Liver (tissue), 9 donors: Measurements from ENCODE around the gene KCNQ5. TPM values are rescaled to one million over a fixed set of nuclear protein-coding genes. Genes with fewer than 3 reads are reported as not detected.
"Not testable (repeated sequence)": the region's sequence is repeated elsewhere in the genome, so short reads cannot be mapped to it uniquely, and the experiment has no call there.

Experiments
- DNase-seq: peaks from one replicate; pipeline ENCODE4 v3.0.0-alpha.2; 2017; ENCODE audit warnings: low spot score
- H3K27ac ChIP-seq, 2 donors: one replicate each; pipeline ENCODE4 v1.7.0; 2013; ENCODE audit warnings: inconsistent platforms in 2 of 2, low read length in 2 of 2, control low read depth in 1 of 2, low read depth in 1 of 2, mild to moderate bottlenecking in 1 of 2
- H3K27me3 ChIP-seq, 4 donors: one replicate each; pipeline versions ENCODE4 v1.6.1 to v1.7.0; 2013; ENCODE audit warnings: low read length in 3 of 4, inconsistent platforms in 1 of 4, mild to moderate bottlenecking in 1 of 4, moderate library complexity in 1 of 4; ENCODE audit not compliant: control insufficient read depth in 4 of 4, insufficient read depth in 4 of 4
- H3K36me3 ChIP-seq, 4 donors: one replicate each; pipeline versions ENCODE4 v1.6.1 to v1.7.0; 2013; ENCODE audit warnings: low read length in 3 of 4, mild to moderate bottlenecking in 3 of 4, low read depth in 1 of 4, moderate library complexity in 1 of 4; ENCODE audit not compliant: control insufficient read depth in 4 of 4, insufficient read depth in 3 of 4
- H3K4me1 ChIP-seq, 4 donors: one replicate each; pipeline versions ENCODE4 v1.6.1 to v1.7.0; 2013; ENCODE audit warnings: low read length in 3 of 4, mild to moderate bottlenecking in 3 of 4, moderate library complexity in 1 of 4; ENCODE audit not compliant: control insufficient read depth in 4 of 4, insufficient read depth in 4 of 4
- H3K4me3 ChIP-seq, 3 donors: one replicate each; pipeline versions ENCODE4 v1.6.1 to v1.7.0; 2013; ENCODE audit warnings: low read length in 3 of 3, control low read depth in 1 of 3, low read depth in 1 of 3, mild to moderate bottlenecking in 1 of 3
- H3K9ac ChIP-seq, 2 donors: one replicate each; pipeline ENCODE4 v1.7.0; 2013; ENCODE audit warnings: low read length in 2 of 2, mild to moderate bottlenecking in 2 of 2, moderate library complexity in 2 of 2, control low read depth in 1 of 2, low read depth in 1 of 2
- H3K9me3 ChIP-seq, 4 donors: one replicate each; pipeline versions ENCODE4 v1.6.1 to v1.7.0; 2013; ENCODE audit warnings: low read length in 3 of 4; ENCODE audit not compliant: control insufficient read depth in 4 of 4
- FOXA2 ChIP-seq: IDR thresholded peaks from 2 replicates; pipeline ENCODE4 v1.6.1; 2016; ENCODE audit warnings: antibody characterized with exemption
- GABPA ChIP-seq, 2 donors: IDR thresholded peaks in 1 of 2; conservative IDR thresholded peaks in 1 of 2; 2 replicates each; pipeline ENCODE4 v1.6.1; 2016; ENCODE audit warnings: antibody characterized with exemption in 2 of 2, mild to moderate bottlenecking in 1 of 2, moderate library complexity in 1 of 2
- HNF4G ChIP-seq: IDR thresholded peaks from 2 replicates; pipeline ENCODE4 v1.6.1; 2016; ENCODE audit warnings: antibody characterized with exemption
- MAX ChIP-seq: IDR thresholded peaks from 2 replicates; pipeline ENCODE4 v1.6.1; 2016; ENCODE audit warnings: antibody characterized with exemption
- NR2F2 ChIP-seq: IDR thresholded peaks from 2 replicates; pipeline ENCODE4 v1.6.1; 2016; ENCODE audit warnings: antibody characterized with exemption
- RAD21 ChIP-seq, 2 donors: IDR thresholded peaks; 2 replicates each; pipeline ENCODE4 v1.6.1; 2016; ENCODE audit warnings: antibody characterized with exemption in 2 of 2, mild to moderate bottlenecking in 2 of 2
- REST ChIP-seq: IDR thresholded peaks from 2 replicates; pipeline ENCODE4 v1.6.1; 2016; ENCODE audit warnings: antibody characterized with exemption, mild to moderate bottlenecking
- RXRA ChIP-seq, 2 donors: IDR thresholded peaks; 2 replicates each; pipeline ENCODE4 v1.6.1; 2017 to 2018; ENCODE audit warnings: antibody characterized with exemption in 2 of 2, mild to moderate bottlenecking in 1 of 2
- SP1 ChIP-seq: IDR thresholded peaks from 2 replicates; pipeline ENCODE4 v1.6.1; 2018; ENCODE audit warnings: antibody characterized with exemption, mild to moderate bottlenecking
- TAF1 ChIP-seq: conservative IDR thresholded peaks from 2 replicates; pipeline ENCODE4 v1.6.1; 2016; ENCODE audit warnings: antibody characterized with exemption, mild to moderate bottlenecking
- YY1 ChIP-seq: IDR thresholded peaks from 2 replicates; pipeline ENCODE4 v1.6.1; 2016; ENCODE audit warnings: antibody characterized with exemption, mild to moderate bottlenecking
- WGBS: extraction: QIAGEN DNeasy Blood & Tissue Kit; methylation state at CpG from one replicate; pipeline ENCODE4 v1.1.7; 2013; 5-methylcytosine and 5-hydroxymethylcytosine counted together
- polyA plus RNA-seq, 2 donors: library from polyadenylated mRNA; stranded (reverse) in 1 of 2; unstranded in 1 of 2; fragments of 200-250 nt in 1 of 2; fragments of >200 nt in 1 of 2; fragmentation: Nextera tagmentation in 1 of 2; extraction: Ambion mirVana in 1 of 2; gene quantifications; one replicate each; pipeline versions ENCODE4 v1.2.1 to v1.2.3, GENCODE V29; 2013 to 2015
- total RNA-seq, 2 donors: library from RNA; depleted of rRNA; stranded (reverse); fragments of >200 nt; gene quantifications; one replicate each; pipeline ENCODE4 v1.2.3, GENCODE V29; 2014
- TF ChIP-seq, protein P1 (sequence below): fragments of 150-350 bp; IDR thresholded peaks from 2 replicates; pipeline ENCODE4 v1.5.1; 2017; ENCODE audit warnings: improper control_type of control experiment, low read depth, low read length; ENCODE audit not compliant: missing input control
- TF ChIP-seq, protein P2 (sequence below): IDR thresholded peaks from 2 replicates; pipeline ENCODE4 v1.6.1; 2016; ENCODE audit warnings: antibody characterized with exemption
- TF ChIP-seq, protein P3 (sequence below): IDR thresholded peaks from 2 replicates; pipeline ENCODE4 v1.6.1; 2016; ENCODE audit warnings: antibody characterized with exemption
- donor health status: healthy.
- donor health status: healthy.
- donor health status: healthy.
- donor health status: healthy.
- donor health status: healthy.

KCNQ5 gene
- total and polyA plus RNA-seq, 4 donors, result 0.02 to 1.1 (median 0.15) TPM

- H3K36me3 ChIP-seq, result no peaks in the 10 kb centered on the region
- TF ChIP-seq YY1 (no peak), NR2F2 (no peak), SP1 (no peak), RAD21 (IDR thresholded peaks at IDR 0.05) (peak; percentile 84 to 89)
- TF ChIP-seq, protein P1, sequence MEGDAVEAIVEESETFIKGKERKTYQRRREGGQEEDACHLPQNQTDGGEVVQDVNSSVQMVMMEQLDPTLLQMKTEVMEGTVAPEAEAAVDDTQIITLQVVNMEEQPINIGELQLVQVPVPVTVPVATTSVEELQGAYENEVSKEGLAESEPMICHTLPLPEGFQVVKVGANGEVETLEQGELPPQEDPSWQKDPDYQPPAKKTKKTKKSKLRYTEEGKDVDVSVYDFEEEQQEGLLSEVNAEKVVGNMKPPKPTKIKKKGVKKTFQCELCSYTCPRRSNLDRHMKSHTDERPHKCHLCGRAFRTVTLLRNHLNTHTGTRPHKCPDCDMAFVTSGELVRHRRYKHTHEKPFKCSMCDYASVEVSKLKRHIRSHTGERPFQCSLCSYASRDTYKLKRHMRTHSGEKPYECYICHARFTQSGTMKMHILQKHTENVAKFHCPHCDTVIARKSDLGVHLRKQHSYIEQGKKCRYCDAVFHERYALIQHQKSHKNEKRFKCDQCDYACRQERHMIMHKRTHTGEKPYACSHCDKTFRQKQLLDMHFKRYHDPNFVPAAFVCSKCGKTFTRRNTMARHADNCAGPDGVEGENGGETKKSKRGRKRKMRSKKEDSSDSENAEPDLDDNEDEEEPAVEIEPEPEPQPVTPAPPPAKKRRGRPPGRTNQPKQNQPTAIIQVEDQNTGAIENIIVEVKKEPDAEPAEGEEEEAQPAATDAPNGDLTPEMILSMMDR, result peak; percentile 77
- DNase-seq, result no peak
- H3K9me3 ChIP-seq, result no peaks in the 10 kb centered on the region
- no peak overlapping the region for H3K9ac ChIP-seq
- H3K4me3 ChIP-seq, result peak overlapping the region in 1 of 3 donors; percentile 15
- WGBS, result 20% methylated on average over 7 of the region's 7 CpGs
- no peak overlapping the region for H3K27ac ChIP-seq
- H3K4me1 ChIP-seq, result peaks cover 0 to 6% (median 1%) of the 10 kb centered on the region in 4 donors
- no peaks in the 10 kb centered on the region for H3K27me3 ChIP-seq
Observed at GRCh38 chr6:73180763-73181619, 559.1 kb downstream of the KCNQ5 start.

DNA sequence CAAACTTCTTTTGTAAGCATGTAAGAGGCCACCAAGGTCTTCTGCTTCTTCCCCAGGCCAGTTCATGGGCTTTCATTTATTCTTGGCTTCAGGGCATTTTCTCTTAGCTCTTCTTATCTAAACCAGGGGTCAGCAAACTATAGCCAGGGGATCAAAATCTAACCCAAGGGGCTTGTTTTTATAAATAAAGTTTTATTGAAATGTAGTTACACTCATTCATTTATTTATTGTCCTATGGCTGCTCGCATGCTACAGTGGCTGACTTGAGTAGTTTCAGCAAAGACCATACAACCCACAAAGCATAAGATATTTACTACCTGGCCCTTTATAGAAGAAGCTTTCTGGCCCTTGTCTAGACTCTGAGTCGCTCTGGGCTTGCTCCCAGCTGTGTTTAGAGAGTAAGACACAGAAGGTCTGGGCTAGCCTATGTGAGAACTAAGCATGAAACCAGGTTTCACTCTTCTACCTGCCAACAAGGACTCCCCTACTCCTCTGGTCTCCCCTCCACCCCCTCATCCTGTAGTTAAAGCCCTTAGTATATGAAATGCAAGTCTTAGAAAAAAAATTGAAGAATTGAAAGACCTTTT lies 560.2 kb downstream of the KCNQ5 start:
- WGBS, result 71% methylated on average over 2 of the region's 2 CpGs
- no peak overlapping the region for H3K9ac ChIP-seq
- TF ChIP-seq REST, result no peak
- TF ChIP-seq RAD21 (IDR thresholded peaks at IDR 0.05), result no peak
- no peak for TF ChIP-seq YY1
- no peak for TF ChIP-seq GABPA (IDR thresholded peaks at IDR 0.05 in 1 of 2, conservative IDR thresholded peaks at IDR 0.05 in 1 of 2)
- TF ChIP-seq NR2F2, result no peak
- TF ChIP-seq, protein P1, result no peak
- TF ChIP-seq, protein P2, sequence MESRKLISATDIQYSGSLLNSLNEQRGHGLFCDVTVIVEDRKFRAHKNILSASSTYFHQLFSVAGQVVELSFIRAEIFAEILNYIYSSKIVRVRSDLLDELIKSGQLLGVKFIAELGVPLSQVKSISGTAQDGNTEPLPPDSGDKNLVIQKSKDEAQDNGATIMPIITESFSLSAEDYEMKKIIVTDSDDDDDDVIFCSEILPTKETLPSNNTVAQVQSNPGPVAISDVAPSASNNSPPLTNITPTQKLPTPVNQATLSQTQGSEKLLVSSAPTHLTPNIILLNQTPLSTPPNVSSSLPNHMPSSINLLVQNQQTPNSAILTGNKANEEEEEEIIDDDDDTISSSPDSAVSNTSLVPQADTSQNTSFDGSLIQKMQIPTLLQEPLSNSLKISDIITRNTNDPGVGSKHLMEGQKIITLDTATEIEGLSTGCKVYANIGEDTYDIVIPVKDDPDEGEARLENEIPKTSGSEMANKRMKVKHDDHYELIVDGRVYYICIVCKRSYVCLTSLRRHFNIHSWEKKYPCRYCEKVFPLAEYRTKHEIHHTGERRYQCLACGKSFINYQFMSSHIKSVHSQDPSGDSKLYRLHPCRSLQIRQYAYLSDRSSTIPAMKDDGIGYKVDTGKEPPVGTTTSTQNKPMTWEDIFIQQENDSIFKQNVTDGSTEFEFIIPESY, result no peak
- no peak for TF ChIP-seq TAF1
- no peak for TF ChIP-seq HNF4G
- TF ChIP-seq SP1, result no peak
- TF ChIP-seq FOXA2, result no peak
- TF ChIP-seq, protein P3, sequence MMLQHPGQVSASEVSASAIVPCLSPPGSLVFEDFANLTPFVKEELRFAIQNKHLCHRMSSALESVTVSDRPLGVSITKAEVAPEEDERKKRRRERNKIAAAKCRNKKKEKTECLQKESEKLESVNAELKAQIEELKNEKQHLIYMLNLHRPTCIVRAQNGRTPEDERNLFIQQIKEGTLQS, result no peak
- TF ChIP-seq RXRA (IDR thresholded peaks at IDR 0.05), result no peak
- TF ChIP-seq MAX, result no peak

DNA sequence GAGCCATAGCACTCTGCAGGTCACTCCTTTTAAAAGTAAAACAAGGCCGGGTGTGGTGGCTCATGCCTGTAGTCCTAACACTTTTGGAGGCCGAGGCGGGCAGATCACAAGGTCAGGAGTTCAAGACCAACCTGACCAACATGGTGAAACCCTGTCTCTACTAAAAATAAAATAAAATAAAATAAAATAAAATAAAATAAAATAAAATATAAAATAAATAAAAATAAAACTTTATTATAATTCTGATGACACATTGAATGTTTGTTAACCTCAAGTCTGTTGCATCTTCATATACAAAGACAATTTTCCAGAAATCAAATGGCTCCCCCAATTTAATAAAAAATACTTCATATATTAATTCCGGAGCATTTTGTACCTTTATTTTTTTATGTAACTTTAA lies 571.4 kb downstream of the KCNQ5 start:
- not testable (repeated sequence) for DNase-seq, H3K36me3 ChIP-seq, H3K4me3 ChIP-seq, H3K9ac ChIP-seq, H3K9me3 ChIP-seq, H3K27ac ChIP-seq, H3K27me3 ChIP-seq, H3K4me1 ChIP-seq
- 88% methylated on average over 4 of the region's 4 CpGs for WGBS

More for the DNA sequence above, 560.2 kb downstream of the KCNQ5 start:
- Histone ChIP-seq H3K9me3 (no peaks in the 10 kb centered on the region), H3K27me3 (no peaks in the 10 kb centered on the region), H3K36me3 (no peaks in the 10 kb centered on the region), H3K4me3 (no peak overlapping the region), H3K4me1 (peaks cover 0 to 6% (median 1%) of the 10 kb centered on the region in 4 donors), H3K27ac (no peak overlapping the region)
- no peak for DNase-seq
